GM12892 (cell line): Measurements from ENCODE around the gene MPZL1.

Source experiments
- DNase-seq: peaks from one replicate; pipeline ENCODE4 v3.0.0; 2011; ENCODE audit not compliant: insufficient read length
- FAIRE-seq: peaks from 2 replicates; lab custom pipeline; 2011; peaks lifted over from hg19 to GRCh38; lab: Jason Lieb, UNC
- POLR2A ChIP-seq: IDR thresholded peaks from 2 replicates; pipeline ENCODE4 v1.6.1; 2011; ENCODE audit warnings: low read depth, low read length, control low read depth
- POLR2AphosphoS5 ChIP-seq: IDR thresholded peaks from 2 replicates; pipeline ENCODE4 v1.6.1; 2011; ENCODE audit warnings: low read depth, low read length, control low read depth
- TAF1 ChIP-seq: IDR thresholded peaks from 2 replicates; pipeline ENCODE4 v1.6.1; 2011; ENCODE audit warnings: low read depth, mild to moderate bottlenecking, control low read depth, low read length, borderline replicate concordance

MPZL1 gene

DNA sequence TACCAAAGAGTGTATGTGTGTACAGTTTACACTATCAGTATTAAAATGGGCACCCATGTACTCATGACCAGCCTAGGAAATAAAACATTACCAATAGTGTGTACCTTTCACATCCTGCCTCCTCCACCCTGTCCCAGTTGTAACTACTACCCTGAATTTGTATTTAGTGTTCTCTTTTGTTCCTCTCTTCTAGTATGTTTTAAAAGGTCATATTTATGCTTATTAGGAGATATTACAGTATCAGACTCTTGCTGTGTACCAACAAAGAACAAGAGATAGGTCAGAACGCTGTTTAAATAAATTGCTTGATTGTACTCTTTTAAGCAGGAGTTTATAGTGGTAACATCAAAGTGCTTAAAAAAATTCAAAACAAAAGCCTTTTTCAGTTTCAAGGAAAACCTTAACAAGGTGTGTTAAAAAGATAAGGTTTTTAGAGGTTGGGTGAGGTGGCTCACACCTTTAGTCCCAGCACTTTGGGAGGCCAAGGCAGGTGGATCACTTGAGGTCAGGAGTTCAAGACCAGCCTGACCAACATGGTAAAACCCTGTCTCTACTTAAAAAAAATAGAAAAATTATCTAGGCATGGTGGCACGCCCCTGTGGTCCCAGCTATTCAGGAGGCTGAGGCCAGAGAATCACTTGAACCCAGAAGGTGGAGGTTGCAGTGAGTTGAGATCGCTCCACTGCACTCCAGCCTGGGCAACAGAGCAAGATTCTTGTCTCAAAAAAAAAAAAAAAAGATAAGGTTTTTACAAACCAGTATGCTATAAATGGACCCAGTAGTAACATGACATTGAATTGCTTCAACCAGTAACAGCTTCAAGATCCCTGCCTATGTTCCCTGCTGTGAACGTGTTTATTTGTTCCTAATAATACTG, 35.9 kb downstream of the MPZL1 start:
- DNase-seq (no peak), FAIRE-seq (no peak)
- no peak for TF ChIP-seq POLR2A
- TF ChIP-seq POLR2AphosphoS5: no peak
- no peak for TF ChIP-seq TAF1

- DNase-seq (no peak), FAIRE-seq (no peak)
- TF ChIP-seq POLR2A: no peak
Measured at GRCh38 chr1:167761400-167761799, 39.6 kb downstream of the MPZL1 start.

- TF ChIP-seq POLR2AphosphoS5 (no peak), POLR2A (no peak), TAF1 (no peak)
Measured at GRCh38 chr1:167762061-167762746, 40.4 kb downstream of the MPZL1 start.

DNA sequence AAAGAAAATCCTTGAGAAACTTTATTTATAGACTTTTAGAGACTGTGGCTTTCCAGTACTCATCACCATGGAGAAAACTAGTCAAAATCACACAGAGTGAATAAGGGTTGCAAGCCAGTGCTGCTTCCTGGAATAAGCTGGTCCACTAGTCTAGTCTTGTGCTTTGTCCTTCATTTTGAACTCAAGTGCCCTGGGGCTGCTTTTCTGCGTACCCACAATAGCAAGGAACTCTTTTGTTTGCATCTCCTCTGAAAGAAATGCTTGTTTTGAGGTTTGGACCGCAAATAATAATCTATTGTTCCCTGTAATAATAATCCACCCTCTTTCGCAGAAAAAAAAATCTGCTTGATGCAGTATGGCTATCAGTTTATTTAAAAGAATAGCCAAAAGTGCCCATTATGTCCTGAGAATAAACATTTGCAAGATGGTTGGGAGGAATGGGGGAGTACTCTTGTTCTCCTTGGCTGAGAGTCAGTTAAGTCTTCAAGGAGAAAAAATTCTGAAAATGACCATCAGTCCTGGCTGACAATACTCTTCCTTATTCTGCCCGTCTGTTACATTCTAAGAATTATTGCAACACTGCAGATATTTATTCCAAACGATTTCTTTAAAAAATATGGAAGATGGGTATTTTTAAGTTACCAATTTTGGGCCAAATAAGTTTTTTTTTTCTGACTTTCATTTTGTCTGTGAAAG, 41.9 kb downstream of the MPZL1 start:
- TF ChIP-seq POLR2AphosphoS5 (no peak), POLR2A (no peak), TAF1 (no peak)
- DNase-seq (no peak), FAIRE-seq (no peak)

More at GRCh38 chr1:167762061-167762746, 40.4 kb downstream of the MPZL1 start:
- FAIRE-seq (no peak), DNase-seq (no peak)

GRCh38 chr1:167764458-167765330, 42.9 kb downstream of the MPZL1 start:
- TF ChIP-seq POLR2AphosphoS5: no peak
- no peak for TF ChIP-seq POLR2A
- TF ChIP-seq TAF1: no peak
- FAIRE-seq (no peak), DNase-seq (no peak)

DNA sequence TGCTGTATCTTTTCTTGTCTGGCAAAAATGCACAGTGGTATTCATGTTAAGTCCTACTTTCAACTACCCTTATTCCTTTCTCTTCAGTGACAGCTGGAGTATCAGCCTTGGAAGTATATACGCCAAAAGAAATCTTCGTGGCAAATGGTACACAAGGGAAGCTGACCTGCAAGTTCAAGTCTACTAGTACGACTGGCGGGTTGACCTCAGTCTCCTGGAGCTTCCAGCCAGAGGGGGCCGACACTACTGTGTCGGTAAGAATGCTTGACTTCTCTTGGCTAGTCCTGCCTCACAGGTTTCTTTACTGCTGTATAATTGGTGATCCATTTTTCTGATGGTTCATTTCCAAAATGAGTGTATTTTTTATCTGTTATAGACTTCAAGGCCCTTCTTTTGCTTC, 43.7 kb downstream of the MPZL1 start:
- no peak for TF ChIP-seq POLR2AphosphoS5
- TF ChIP-seq POLR2A: no peak
- no peak for TF ChIP-seq TAF1
- no peak for FAIRE-seq
- DNase-seq: no peak

GRCh38 chr1:167766538-167766937, 44.8 kb downstream of the MPZL1 start:
- no peak for TF ChIP-seq POLR2AphosphoS5
- no peak for TF ChIP-seq POLR2A
- no peak for TF ChIP-seq TAF1
- DNase-seq (no peak), FAIRE-seq (no peak)

- no peak for FAIRE-seq
- TF ChIP-seq POLR2AphosphoS5 (no peak), TAF1 (no peak), POLR2A (no peak)
- DNase-seq: no peak
Measured at GRCh38 chr1:167767761-167768160, 46.0 kb downstream of the MPZL1 start.

DNA sequence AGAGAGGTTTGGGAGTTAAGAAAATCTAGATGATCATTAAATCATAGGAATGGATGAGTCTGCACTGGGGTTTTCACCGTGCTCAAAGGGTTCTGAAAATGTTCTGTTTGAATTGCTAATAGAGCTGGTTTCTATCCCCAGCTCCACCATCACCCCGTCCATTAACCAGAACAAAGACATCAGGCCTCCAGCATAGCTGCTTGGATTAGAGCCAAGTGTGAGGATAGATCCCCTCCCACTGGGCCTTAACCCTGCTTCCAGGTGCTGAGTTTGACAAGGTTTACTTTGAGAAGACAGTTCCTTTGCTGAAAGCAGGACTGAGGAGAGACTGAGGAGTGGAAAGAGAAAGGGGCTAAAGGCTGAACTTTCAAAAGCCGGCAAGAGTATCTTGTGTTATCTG, 48.3 kb downstream of the MPZL1 start:
- no peak for TF ChIP-seq POLR2AphosphoS5
- TF ChIP-seq TAF1: no peak
- TF ChIP-seq POLR2A: no peak
- FAIRE-seq (no peak), DNase-seq (no peak)

DNA sequence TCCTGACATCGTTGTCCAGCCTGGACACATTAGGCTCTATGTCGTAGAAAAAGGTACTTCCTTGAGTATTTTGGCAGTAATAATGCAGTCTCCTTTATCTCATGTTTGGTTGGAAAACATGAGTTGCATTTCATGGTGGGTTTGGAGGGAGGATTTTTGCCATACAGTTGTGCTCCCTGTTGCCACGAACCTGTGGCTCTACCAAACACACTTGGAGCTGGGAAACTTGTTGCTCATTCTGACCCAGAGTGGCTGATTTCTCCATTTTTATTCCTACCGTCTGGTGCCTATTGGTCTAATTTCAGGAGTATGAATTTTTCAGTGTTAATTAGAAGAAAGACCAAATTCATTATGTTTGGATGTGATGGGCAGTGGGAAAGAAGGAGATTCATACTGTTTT, 50.7 kb downstream of the MPZL1 start:
- FAIRE-seq (no peak), DNase-seq (no peak)
- TF ChIP-seq TAF1 (no peak), POLR2A (no peak), POLR2AphosphoS5 (no peak)

DNA sequence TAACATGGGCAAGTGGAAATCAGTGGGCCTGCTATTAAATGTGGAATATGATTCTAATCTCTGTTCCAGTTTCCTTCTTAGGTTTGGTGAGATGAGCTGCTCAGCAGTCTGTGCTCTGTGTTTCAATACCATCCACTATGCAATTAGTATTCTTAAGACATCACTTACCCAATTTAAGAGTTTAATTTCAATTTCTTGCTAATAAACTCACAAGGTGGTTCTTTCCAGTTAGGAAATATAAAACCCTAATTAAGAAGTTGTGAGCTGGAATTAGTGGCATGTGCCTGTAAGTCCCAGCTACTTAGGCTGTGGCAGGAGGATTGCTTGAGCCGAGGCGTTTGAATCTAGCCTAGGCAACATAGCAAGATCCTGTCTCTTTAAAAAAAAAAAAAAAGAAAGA, 51.7 kb downstream of the MPZL1 start:
- no peak for TF ChIP-seq POLR2AphosphoS5
- TF ChIP-seq POLR2A: no peak
- no peak for TF ChIP-seq TAF1
- FAIRE-seq (no peak), DNase-seq (no peak)
